BLaER1 treated with 17β-estradiol and CSF1 and Interleukin-3, amounts not matched to agents 10 nM and 100 nM (cell line): ENCODE measurements around the gene PSENEN.
A peak's percentile ranks its signal among the peaks of the same experiment; 100 is the strongest.

Experiments
- H3K27ac ChIP-seq, 11 experiments: shearing (Covaris generic); formaldehyde crosslinking; 2 replicates each; pipeline ENCODE4 v1.8.1; 2022
- H3K27me3 ChIP-seq, 11 experiments: shearing (Covaris generic); formaldehyde crosslinking; 2 replicates each; pipeline ENCODE4 v1.8.1; 2022
- H3K36me3 ChIP-seq, 11 experiments: shearing (Covaris generic); formaldehyde crosslinking; 2 replicates each; pipeline ENCODE4 v1.8.1; 2022
- H3K4me1 ChIP-seq, 10 experiments: shearing (Covaris generic); formaldehyde crosslinking; 2 replicates each; pipeline ENCODE4 v1.8.1; 2022
- H3K4me2 ChIP-seq, 11 experiments: shearing (Covaris generic); formaldehyde crosslinking; 2 replicates each; pipeline ENCODE4 v1.8.1; 2022
- H3K4me3 ChIP-seq, 10 experiments: shearing (Covaris generic); formaldehyde crosslinking; 2 replicates each; pipeline ENCODE4 v1.8.1; 2022
- H3K9ac ChIP-seq, 11 experiments: shearing (Covaris generic); formaldehyde crosslinking; 2 replicates each; pipeline ENCODE4 v1.8.1; 2022
- H3K9me3 ChIP-seq, 11 experiments: shearing (Covaris generic); formaldehyde crosslinking; replicated peaks in 1 of 11; 2 replicates each; pipeline ENCODE4 v1.8.1; 2022
- H4K20me1 ChIP-seq, 11 experiments: shearing (Covaris generic); formaldehyde crosslinking; 2 replicates each; pipeline ENCODE4 v1.8.1; 2022
- Cebpa-rat ChIP-seq, 11 experiments: shearing (Covaris generic); IDR thresholded peaks; 2 replicates each; pipeline ENCODE4 v1.8.1; 2022

PSENEN gene

GRCh38 chr19:35780058-35780457 is 34.6 kb downstream of the PSENEN start:
- Histone ChIP-seq H3K4me3 (no peak overlapping the region), H3K4me2 (no peak overlapping the region), H3K9me3 (no peaks in the 10 kb centered on the region), H4K20me1 (peaks cover 0 to 28% (median 0%) of the 10 kb centered on the region in 11 experiments; a peak in 8 of 22 replicates), H3K36me3 (peaks cover 3 to 72% (median 66%) of the 10 kb centered on the region in 11 experiments; a peak in 21 of 22 replicates), H3K9ac (no peak overlapping the region), H3K27ac (no peak overlapping the region), H3K4me1 (peaks cover 8 to 53% (median 40%) of the 10 kb centered on the region in 10 experiments; a peak in 18 of 20 replicates), H3K27me3 (no peaks in the 10 kb centered on the region)
- no peak for TF ChIP-seq Cebpa-rat (IDR thresholded peaks at IDR 0.05)

GRCh38 chr19:35780717-35781116 is 35.3 kb downstream of the PSENEN start:
- Histone ChIP-seq H3K27me3 (no peaks in the 10 kb centered on the region), H3K9ac (no peak overlapping the region), H3K4me2 (no peak overlapping the region), H3K4me1 (peaks cover 8 to 53% (median 40%) of the 10 kb centered on the region in 10 experiments; a peak in 18 of 20 replicates), H3K9me3 (no peaks in the 10 kb centered on the region), H4K20me1 (peaks cover 0 to 32% (median 0%) of the 10 kb centered on the region in 11 experiments; a peak in 8 of 22 replicates), H3K4me3 (no peak overlapping the region), H3K27ac (no peak overlapping the region), H3K36me3 (peaks cover 3 to 79% (median 73%) of the 10 kb centered on the region in 11 experiments; a peak in 21 of 22 replicates)
- TF ChIP-seq Cebpa-rat (IDR thresholded peaks at IDR 0.05) = no peak

- TF ChIP-seq Cebpa-rat (IDR thresholded peaks at IDR 0.05) = no peak
- no peaks in the 10 kb centered on the region for H3K27me3 ChIP-seq
- no peak overlapping the region for H3K4me3 ChIP-seq
- H3K4me1 ChIP-seq = peaks cover 1 to 50% (median 33%) of the 10 kb centered on the region in 10 experiments; a peak in 18 of 20 replicates
- H3K4me2 ChIP-seq = 0 out of 22 replicates have a peak overlapping the region, but pooled peaks of 1 of the 11 experiments have one; percentile 57
- H3K36me3 ChIP-seq = peaks cover 3 to 88% (median 79%) of the 10 kb centered on the region in 11 experiments; a peak in 21 of 22 replicates
- H4K20me1 ChIP-seq = peaks cover 0 to 35% (median 0%) of the 10 kb centered on the region in 11 experiments; a peak in 8 of 22 replicates
- H3K27ac ChIP-seq = peak overlapping the region in 1 of 11 experiments; percentile 8; a peak in 2 of 22 replicates
- H3K9ac ChIP-seq = no peak overlapping the region
- H3K9me3 ChIP-seq = no peaks in the 10 kb centered on the region
These were observed 36.2 kb downstream of the PSENEN start for GRCh38 chr19:35781650-35782049.

- Histone ChIP-seq H3K4me1 (peaks cover 0 to 41% (median 24%) of the 10 kb centered on the region in 10 experiments; a peak in 14 of 20 replicates), H3K4me2 (peak overlapping the region in 8 of 11 experiments; percentile 7 to 59 (median 45); a peak in 12 of 22 replicates), H3K4me3 (no peak overlapping the region), H3K27ac (peak overlapping the region in 2 of 11 experiments; percentile 30 to 35; a peak in 2 of 22 replicates), H3K27me3 (no peaks in the 10 kb centered on the region), H3K9me3 (no peaks in the 10 kb centered on the region), H3K36me3 (peaks cover 3 to 92% (median 84%) of the 10 kb centered on the region in 11 experiments; a peak in 21 of 22 replicates), H3K9ac (peak overlapping the region in 5 of 11 experiments; percentile 23 to 54 (median 44); a peak in 8 of 22 replicates), H4K20me1 (peaks cover 0 to 35% (median 0%) of the 10 kb centered on the region in 11 experiments; a peak in 7 of 22 replicates)
- TF ChIP-seq Cebpa-rat (IDR thresholded peaks at IDR 0.05) = no peak
These were observed 37.1 kb downstream of the PSENEN start for GRCh38 chr19:35782589-35782988.

GRCh38 chr19:35783469-35784434 is 38.3 kb downstream of the PSENEN start:
- Histone ChIP-seq H3K4me2 (peak overlapping the region in 5 of 11 experiments; percentile 41 to 59 (median 57); a peak in 8 of 22 replicates), H3K9ac (peak overlapping the region in 3 of 11 experiments; percentile 24 to 52 (median 44); a peak in 3 of 22 replicates), H3K4me3 (no peak overlapping the region), H3K27ac (peak overlapping the region in 1 of 11 experiments; percentile 14; a peak in 2 of 22 replicates), H3K4me1 (peaks cover 0 to 36% (median 18%) of the 10 kb centered on the region in 10 experiments; a peak in 13 of 20 replicates), H3K27me3 (no peaks in the 10 kb centered on the region), H3K9me3 (no peaks in the 10 kb centered on the region), H3K36me3 (peaks cover 3 to 88% (median 73%) of the 10 kb centered on the region in 11 experiments; a peak in 21 of 22 replicates), H4K20me1 (peaks cover 0 to 35% (median 0%) of the 10 kb centered on the region in 11 experiments; a peak in 7 of 22 replicates)
- no peak for TF ChIP-seq Cebpa-rat (IDR thresholded peaks at IDR 0.05)

- Histone ChIP-seq H3K27me3 (no peaks in the 10 kb centered on the region), H3K4me3 (no peak overlapping the region), H3K9ac (peak overlapping the region in 1 of 11 experiments; percentile 13; a peak in 1 of 22 replicates), H4K20me1 (peaks cover 0 to 35% (median 0%) of the 10 kb centered on the region in 11 experiments; a peak in 6 of 22 replicates), H3K9me3 (no peaks in the 10 kb centered on the region), H3K4me2 (no peak overlapping the region), H3K36me3 (peaks cover 3 to 79% (median 63%) of the 10 kb centered on the region in 11 experiments; a peak in 20 of 22 replicates), H3K4me1 (peaks cover 0 to 37% (median 18%) of the 10 kb centered on the region in 10 experiments; a peak in 13 of 20 replicates), H3K27ac (peak overlapping the region in 1 of 11 experiments; percentile 16; a peak in 2 of 22 replicates)
- TF ChIP-seq Cebpa-rat (IDR thresholded peaks at IDR 0.05) = no peak
These were observed 39.3 kb downstream of the PSENEN start for GRCh38 chr19:35784503-35785338.

GRCh38 chr19:35785339-35785627 is 39.8 kb downstream of the PSENEN start:
- no peak overlapping the region for H3K4me3 ChIP-seq
- H3K9ac ChIP-seq = peak overlapping the region in 1 of 11 experiments; percentile 13; a peak in 1 of 22 replicates
- H3K27ac ChIP-seq = peak overlapping the region in 2 of 11 experiments; percentile 9 to 16; a peak in 2 of 22 replicates

More at GRCh38 chr19:35785339-35785627, 39.8 kb downstream of the PSENEN start:
- Histone ChIP-seq H3K36me3 (peaks cover 3 to 73% (median 58%) of the 10 kb centered on the region in 11 experiments; a peak in 20 of 22 replicates), H3K4me1 (peaks cover 0 to 42% (median 18%) of the 10 kb centered on the region in 10 experiments; a peak in 13 of 20 replicates), H3K9me3 (no peaks in the 10 kb centered on the region), H4K20me1 (peaks cover 0 to 40% (median 0%) of the 10 kb centered on the region in 11 experiments; a peak in 6 of 22 replicates), H3K4me2 (no peak overlapping the region), H3K27me3 (no peaks in the 10 kb centered on the region)
- no peak for TF ChIP-seq Cebpa-rat (IDR thresholded peaks at IDR 0.05)
